VCaP (cell line): Measurements from ENCODE around the gene TRMO.

ENCODE experiments used
- H3K27ac ChIP-seq: fragments of 450-650 bp; 2 replicates; pipeline ENCODE4 v1.5.1; 2017
- TF ChIP-seq, protein P1 (sequence below): fragments of 450-650 bp; conservative IDR thresholded peaks from 2 replicates; pipeline ENCODE4 v1.5.1; 2017; ENCODE audit warnings: mild to moderate bottlenecking, moderate library complexity

TRMO gene, protein sequence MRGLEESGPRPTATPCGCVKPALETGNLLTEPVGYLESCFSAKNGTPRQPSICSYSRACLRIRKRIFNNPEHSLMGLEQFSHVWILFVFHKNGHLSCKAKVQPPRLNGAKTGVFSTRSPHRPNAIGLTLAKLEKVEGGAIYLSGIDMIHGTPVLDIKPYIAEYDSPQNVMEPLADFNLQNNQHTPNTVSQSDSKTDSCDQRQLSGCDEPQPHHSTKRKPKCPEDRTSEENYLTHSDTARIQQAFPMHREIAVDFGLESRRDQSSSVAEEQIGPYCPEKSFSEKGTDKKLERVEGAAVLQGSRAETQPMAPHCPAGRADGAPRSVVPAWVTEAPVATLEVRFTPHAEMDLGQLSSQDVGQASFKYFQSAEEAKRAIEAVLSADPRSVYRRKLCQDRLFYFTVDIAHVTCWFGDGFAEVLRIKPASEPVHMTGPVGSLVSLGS

DNA sequence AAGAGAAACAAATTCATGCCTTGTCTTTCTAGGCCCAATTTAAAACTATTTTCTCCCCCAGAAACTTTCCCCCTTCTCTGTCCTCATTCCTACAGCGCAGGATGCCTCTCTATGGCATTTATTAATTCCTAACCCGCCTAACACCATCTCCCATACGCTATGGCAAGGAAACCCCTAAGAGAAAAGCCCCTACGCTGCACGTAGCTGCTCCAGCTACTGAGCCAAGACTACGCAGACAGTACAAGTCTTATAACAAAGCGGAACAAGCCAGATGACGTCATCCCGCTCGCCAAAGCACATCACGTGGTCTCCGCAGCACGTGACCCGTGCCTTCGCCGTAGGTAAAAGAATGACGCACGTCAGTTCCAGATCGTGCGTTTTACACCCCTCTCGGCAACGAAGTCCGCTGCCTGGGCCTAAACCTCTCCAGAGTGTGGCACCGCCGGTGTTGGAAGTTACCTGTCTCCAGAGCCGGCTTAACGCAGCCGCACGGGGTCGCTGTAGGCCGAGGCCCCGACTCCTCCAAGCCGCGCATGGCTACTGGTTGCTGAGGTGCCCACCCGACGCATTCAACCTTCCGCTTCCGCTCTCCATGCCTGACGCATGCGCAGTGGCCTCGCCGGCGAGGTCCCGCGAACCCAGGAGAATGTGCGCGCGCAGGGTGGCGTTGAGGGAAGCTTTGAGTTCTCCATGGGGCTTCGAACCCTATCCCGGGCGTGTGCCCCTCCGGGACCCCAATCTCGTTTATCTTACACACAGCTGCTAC lies at the start of gene TRMO:
Gene TRMO (minus strand): TSS at position 542 of the 766 bp plus-strand sequence. CDS start 7 bp downstream, at position 535.
- TF ChIP-seq, protein P1, sequence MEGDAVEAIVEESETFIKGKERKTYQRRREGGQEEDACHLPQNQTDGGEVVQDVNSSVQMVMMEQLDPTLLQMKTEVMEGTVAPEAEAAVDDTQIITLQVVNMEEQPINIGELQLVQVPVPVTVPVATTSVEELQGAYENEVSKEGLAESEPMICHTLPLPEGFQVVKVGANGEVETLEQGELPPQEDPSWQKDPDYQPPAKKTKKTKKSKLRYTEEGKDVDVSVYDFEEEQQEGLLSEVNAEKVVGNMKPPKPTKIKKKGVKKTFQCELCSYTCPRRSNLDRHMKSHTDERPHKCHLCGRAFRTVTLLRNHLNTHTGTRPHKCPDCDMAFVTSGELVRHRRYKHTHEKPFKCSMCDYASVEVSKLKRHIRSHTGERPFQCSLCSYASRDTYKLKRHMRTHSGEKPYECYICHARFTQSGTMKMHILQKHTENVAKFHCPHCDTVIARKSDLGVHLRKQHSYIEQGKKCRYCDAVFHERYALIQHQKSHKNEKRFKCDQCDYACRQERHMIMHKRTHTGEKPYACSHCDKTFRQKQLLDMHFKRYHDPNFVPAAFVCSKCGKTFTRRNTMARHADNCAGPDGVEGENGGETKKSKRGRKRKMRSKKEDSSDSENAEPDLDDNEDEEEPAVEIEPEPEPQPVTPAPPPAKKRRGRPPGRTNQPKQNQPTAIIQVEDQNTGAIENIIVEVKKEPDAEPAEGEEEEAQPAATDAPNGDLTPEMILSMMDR, result peak; percentile 82
- H3K27ac ChIP-seq, result peak within 1 kb of the TSS; percentile 94

DNA sequence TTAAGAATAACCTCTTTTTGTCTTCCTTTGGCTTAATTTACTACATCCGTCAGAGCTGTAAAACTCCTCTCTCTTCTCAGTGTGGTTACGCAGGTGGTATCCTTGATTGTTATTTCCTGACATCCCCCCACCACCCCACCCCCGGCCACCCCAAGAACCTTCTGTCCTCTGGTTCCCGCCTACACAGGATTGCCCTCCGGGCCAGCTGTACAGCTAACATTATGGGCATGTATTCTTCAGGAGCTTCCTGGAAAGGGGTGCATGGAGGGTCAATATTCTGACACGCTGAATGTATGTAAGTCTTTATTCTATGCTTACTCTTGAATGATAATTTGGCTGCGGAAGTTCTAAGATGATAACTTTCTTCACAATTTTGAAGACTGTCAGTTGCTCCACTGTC lies 47.9 kb upstream of the TRMO start:
- TF ChIP-seq, protein P1, result no peak
- peak overlapping the region; percentile 75 for H3K27ac ChIP-seq

DNA sequence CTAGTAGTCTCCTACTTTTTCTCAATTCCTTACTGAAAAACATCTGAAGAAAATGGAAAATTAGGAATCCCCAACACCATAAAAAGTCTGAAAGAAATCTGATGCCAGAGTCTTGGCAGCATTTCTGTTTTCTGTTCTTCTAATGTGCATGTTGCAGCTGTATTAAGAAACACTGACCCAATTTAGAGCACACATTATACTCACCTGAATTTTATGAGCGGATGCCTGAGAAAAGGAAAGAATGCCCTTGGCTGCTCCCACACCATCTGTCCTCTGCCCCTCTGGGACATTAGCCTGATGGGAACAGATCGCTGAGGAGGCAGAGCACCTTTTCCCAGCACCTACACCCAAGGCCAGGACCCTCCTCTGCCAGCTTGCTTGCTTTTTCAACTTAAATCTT lies 46.7 kb upstream of the TRMO start:
- peak overlapping the region; percentile 75 for H3K27ac ChIP-seq
- TF ChIP-seq, protein P1, result no peak

GRCh38 chr9:97966493-97966892 lies 44.2 kb upstream of the TRMO start:
- no peak overlapping the region for H3K27ac ChIP-seq
- TF ChIP-seq, protein P1, result no peak

DNA sequence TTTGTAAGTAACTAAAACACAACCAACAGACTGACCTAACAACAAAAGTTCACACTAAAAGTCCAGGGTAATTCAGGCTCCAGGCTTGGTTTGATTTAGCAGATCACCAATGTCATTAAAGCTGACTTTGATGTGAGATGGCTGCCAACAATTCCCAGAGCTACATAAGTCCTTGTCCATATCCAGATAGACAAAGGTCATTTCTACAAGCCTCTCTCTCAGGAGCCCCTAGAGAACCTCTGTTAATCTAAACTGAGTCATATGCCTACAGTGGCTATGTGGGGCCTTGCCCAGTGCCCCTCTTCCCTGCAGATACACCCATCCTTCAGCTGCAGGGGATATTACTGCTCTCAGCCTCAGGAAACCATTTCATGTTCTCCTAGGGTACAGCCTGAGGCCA lies 42.6 kb upstream of the TRMO start:
- TF ChIP-seq, protein P1, result no peak
- H3K27ac ChIP-seq, result no peak overlapping the region

DNA sequence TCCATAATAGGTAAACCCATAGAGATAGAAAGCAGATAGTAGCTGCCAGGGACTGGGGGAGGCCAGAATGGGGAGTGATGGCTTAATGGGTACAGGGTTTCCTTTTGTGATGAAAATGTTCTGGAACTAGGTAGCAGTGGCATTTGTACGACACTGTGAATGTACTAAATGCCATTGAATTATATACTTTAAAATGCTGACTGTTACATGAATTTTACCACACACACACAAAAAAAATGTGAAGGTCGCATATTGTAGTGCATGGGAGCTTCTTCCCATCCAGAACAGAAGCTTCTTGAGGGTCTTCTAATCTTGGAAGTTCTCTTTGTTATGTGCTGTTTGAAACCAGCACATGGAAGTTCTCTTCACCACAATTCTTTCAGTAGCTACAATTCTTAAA lies 40.9 kb upstream of the TRMO start:
- no peak overlapping the region for H3K27ac ChIP-seq
- TF ChIP-seq, protein P1, result no peak

DNA sequence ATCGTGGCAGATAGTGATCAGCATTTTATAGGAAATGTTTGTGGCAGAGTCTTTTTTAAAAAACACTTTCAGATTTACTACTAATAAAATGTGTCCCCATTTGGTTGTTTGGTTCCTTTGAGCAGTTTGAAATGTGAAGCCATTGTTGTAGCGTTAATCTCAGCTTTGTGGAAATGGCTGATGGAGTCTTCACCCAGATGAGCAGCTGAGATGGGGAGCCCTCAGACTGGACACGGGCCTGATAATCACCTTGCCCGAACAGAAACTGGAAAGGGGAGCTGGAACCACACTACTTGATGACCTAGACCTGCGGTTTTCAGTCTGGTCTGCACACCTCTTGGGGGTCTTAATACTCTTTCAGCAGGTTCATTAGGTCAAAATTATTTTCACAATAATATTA lies 40.3 kb upstream of the TRMO start:
- no peak overlapping the region for H3K27ac ChIP-seq

More for the DNA sequence above, 40.3 kb upstream of the TRMO start:
- TF ChIP-seq, protein P1, result no peak
